GM19452 (cell line): Measurements from ENCODE around the gene TCIRG1.

Experiments used
- ATAC-seq: cut with Tn5 transposase; IDR thresholded peaks from one replicate; pipeline ENCODE4 v1.9.1; 2021; ENCODE audit not compliant: unreplicated experiment

The TCIRG1 gene

GRCh38 chr11:68016904-68017817 is 21.7 kb upstream of the TCIRG1 start:
- no peak for ATAC-seq

- ATAC-seq: no peak
Observed at GRCh38 chr11:68017980-68018729, 20.7 kb upstream of the TCIRG1 start.

GRCh38 chr11:68018730-68019190 is 20.1 kb upstream of the TCIRG1 start:
- no peak for ATAC-seq

- ATAC-seq: no peak
Observed at GRCh38 chr11:68019486-68019885, 19.3 kb upstream of the TCIRG1 start.

GRCh38 chr11:68020575-68020974 is 18.2 kb upstream of the TCIRG1 start:
- ATAC-seq: no peak

- ATAC-seq: no peak
Observed at GRCh38 chr11:68021167-68021787, 17.5 kb upstream of the TCIRG1 start.

GRCh38 chr11:68022531-68022930 is 16.3 kb upstream of the TCIRG1 start:
- no peak for ATAC-seq

- ATAC-seq: no peak
Observed at GRCh38 chr11:68024508-68024907, 14.3 kb upstream of the TCIRG1 start.

- ATAC-seq: no peak
Observed at GRCh38 chr11:68025047-68025446, 13.8 kb upstream of the TCIRG1 start.

- no peak for ATAC-seq
Observed at GRCh38 chr11:68026391-68027105, 12.3 kb upstream of the TCIRG1 start.

- no peak for ATAC-seq
Observed at GRCh38 chr11:68027667-68028066, 11.2 kb upstream of the TCIRG1 start.

- no peak for ATAC-seq
Observed at GRCh38 chr11:68028802-68029545, 9.9 kb upstream of the TCIRG1 start.

- ATAC-seq: peak; percentile 92
Observed at GRCh38 chr11:68030318-68031143, 8.3 kb upstream of the TCIRG1 start, which contains the start of gene NDUFS8. TSS of gene NDUFS8 (plus strand) at chr11:68030681. CDS start at chr11:68032152, 1,471 bp downstream.

- no peak for ATAC-seq
Observed at GRCh38 chr11:68031144-68031464, 7.7 kb upstream of the TCIRG1 start.

- no peak for ATAC-seq
Observed at GRCh38 chr11:68032003-68032402, 6.8 kb upstream of the TCIRG1 start.

GRCh38 chr11:68032997-68033707 is 5.7 kb upstream of the TCIRG1 start:
- ATAC-seq: no peak

- ATAC-seq: no peak
Observed at GRCh38 chr11:68033708-68034045, 5.1 kb upstream of the TCIRG1 start.

- ATAC-seq: no peak
Observed at GRCh38 chr11:68035266-68035876, 3.5 kb upstream of the TCIRG1 start.
